NCI-H446 treated with DMSO at 0.1 percent for 48 hours (cell line): ENCODE measurements around the gene C6orf132.

ENCODE experiments used
- DNase-seq: peaks from one replicate; lab custom pipeline; 2025; lab: John Stamatoyannopoulos, UW

Gene C6orf132

DNA sequence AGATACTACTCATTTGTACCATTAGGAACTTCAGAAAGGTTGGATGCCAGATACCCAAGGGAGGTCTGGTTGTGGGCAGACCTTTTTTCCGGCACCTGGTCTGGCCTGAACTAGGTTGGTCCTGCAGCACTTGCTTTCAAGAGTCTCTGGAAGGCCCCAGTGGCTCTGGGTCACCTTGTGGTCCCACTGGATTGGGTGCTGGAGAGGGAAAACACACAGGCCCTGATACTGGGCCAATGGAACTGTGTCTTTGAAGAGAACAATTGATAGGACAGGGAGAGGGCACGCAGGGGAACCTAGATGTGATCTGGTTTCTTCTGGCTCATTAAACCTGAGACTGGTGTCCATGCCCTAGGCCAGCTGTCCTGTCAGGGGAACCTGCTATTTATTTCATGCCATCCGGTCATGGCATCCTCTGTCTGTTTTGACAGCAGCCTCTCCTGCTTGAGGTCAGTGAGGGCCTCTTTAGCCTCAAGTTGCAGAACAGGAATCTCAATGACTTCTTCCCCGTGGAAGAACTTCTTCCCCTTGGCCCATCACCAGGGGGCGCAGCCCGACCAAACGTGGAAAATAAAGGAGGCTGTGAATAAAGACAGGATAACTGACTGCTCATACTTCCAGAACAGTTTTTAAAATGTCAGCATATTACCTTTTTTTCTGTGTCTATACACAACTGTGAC, 67.1 kb downstream of the C6orf132 start:
- DNase-seq, result peak; percentile 1

DNA sequence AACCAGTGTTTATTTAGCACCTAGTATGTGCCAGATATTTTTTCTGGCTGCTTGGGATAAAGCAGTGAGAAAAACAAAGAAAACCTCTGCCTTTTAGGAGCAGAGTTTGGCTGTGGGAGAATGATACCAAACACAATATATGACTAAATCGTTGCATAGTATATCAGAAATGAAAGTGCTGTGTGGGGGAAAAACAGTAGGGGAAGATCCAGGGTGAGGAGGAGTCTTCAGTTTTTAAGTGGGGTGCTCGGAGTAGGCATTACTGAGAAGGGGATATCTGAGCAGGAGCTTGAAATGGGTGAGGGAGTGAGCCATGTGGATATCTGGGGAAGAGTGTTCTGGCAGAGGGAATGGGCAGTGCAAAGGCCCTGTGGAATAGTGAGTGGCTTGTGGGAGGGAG, 69.1 kb downstream of the C6orf132 start:
- DNase-seq, result no peak

DNA sequence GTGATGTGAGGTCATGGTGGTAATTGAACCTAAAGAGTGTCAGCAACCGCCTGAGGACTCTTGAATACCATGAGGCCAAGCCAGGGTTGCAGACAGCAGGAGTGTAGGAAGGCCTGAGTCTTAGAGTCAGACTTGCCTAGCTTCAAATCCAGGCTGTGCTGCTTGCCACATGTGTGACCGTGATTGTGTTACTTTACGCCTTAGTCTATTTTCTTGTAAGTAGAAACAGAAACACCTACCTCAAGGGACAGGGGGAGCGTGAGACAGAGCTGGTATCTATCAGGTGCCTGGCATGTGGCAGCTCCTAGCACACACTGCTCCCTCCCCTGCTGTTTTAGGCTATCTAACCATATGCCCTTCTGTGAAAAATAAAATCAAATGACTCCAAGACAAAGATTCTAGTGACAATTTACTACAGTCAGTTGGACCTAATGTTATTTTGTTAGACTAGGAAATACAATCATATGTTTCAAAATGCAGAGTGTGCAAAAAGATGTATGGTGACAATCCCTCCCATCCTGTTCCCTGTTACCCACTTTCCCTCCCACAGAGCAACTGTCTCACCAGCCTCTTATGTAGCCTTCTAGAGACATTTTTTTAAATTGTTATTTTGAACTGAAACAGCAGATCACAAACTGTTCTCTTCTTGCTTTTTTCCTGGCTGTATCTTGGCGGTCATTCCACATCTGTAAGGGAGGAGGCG, 70.4 kb downstream of the C6orf132 start:
- no peak for DNase-seq

DNA sequence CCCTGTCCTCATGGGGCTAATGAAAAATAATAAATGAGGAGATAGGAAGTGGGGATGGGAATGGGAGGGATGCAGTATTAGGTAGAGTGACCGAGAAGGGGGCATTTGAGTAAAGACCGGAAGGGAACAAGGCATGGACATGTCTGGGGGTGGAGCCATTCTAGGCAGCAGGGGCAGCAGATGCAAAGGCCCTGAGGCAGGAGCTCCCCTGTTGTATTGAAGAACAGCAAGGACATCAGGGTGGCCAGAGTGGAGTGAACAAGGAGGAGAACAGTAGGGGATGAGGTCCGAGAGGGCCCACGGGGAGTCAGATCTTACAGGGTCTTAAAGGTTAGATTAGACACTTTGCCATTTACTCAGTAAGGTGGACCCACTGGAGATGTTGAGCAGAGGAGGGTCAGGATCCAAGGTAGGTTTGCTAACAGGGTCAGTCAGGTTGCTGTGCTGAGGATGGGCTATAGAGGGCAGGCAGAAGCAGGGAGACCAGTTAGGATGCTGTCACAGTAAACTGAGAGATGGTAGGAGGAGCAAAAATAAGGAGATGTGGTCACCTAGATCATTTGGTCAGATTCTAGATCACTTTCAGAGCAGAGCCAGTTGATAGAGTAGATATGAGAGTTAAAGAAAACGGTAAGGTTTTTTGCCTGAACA, 73.4 kb downstream of the C6orf132 start:
- no peak for DNase-seq

DNA sequence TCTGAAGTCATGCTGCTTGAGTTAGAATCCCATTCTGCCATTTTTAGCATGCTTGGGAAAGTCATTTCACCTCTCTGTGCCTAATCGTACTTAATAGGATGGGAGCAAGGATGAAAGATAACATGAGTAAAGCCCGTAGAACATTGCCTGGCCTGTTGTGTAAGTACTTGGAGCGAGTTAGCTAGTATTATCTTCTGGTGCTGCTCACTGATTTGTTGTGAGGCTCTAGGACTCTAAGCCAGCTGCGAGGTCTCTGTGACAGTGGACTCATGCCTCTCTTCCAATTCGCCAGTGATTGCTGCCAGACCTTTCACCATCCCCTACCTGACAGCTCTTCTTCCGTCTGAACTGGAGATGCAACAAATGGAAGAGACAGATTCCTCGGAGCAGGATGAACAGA, 74.2 kb downstream of the C6orf132 start:
- DNase-seq, result no peak

DNA sequence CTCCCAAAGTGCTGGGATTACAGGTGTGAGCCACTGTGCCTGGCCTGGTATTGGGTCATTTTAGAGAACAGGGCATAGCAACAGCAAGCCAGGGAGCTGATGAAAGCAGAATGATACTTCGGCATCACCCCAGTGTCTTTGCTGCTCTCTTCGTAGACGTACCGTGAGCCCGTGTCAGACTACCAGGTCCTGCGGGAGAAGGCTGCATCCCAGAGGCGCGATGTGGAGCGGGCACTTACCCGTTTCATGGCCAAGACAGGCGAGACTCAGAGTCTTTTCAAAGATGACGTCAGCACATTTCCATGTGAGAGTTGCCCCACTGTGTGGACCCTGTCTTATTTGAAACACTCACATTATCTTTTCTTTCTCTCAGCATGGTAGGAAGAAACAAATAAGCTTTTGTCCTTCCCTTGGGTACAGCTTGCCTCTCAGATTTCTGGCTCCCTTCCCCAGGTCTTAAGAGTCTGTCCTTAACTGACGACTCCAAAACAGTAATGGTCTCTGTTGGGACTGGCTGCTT, 76.2 kb downstream of the C6orf132 start:
- DNase-seq, result no peak

DNA sequence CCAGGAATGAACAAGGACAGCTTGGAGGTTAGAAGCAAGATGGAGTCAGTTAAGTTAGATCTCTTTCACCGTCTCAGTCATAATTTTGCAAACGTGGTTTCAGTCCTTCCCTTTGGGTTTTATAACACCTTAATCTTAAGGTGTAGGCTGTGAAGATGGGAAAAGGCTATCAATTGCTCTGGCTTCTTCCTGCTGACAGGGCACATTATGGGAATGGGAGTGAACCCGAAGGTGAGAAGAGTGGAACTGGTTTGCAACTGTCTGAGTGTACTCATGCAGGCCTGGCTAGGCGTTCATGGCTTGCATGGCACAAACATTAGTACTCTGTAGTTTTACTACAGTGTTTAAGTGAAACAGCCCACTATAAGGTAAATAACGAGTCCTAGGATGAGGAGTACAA, 82.7 kb downstream of the C6orf132 start:
- DNase-seq, result no peak

DNA sequence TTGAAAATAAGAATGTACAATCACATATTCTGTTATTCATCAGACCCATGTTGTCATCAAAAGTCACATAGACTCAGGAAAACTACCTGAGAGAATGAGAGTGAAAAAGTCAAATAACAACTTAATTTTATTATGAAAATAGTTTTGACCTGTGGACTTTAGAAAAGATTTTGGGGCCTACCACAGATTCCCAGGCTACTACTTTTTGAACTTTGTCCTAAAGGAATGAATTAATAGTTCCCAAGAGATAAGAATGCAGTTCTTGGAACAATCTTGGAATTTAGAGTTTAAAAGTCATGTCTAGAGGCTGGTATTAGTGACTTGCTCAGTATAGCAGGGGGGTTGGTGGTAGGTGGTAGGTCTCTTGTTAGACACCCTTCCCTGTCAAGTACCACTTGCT, 88.8 kb downstream of the C6orf132 start:
- no peak for DNase-seq

DNA sequence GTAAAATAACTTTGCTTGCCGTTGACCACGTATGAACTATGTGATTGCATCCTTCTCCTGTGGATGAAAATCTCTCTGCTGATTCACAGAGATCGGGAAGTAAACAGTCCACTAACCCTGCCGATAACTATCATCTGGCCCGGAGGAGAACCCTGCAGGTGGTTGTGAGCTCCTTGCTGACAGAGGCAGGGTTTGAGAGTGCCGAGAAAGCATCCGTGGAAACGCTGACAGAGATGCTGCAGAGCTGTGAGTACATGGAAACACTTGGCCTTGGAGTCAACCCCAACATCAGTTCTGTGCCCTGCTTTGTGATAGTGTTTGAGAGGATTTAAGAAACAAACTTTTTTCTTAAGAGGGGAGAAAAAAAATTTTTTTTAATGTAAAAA, 91.2 kb downstream of the C6orf132 start:
- DNase-seq, result no peak
